Measurements from ENCODE around the gene TMPRSS3. TPM values are rescaled to one million over a fixed set of nuclear protein-coding genes. Genes with fewer than 3 reads are reported as not detected.

The TMPRSS3 gene
- total RNA-seq, 1 experiment from 2014 or later: 2.0 TPM

- intact Hi-C loops (cut with micrococcal nuclease): no loop called here
Observed at GRCh38 chr21:42443876-42444744, 48.3 kb upstream of the TMPRSS3 start.

GRCh38 chr21:42443181-42443785 lies 47.4 kb upstream of the TMPRSS3 start:
- H3K4me3 Mint-ChIP-seq (ENCODE audit: unreplicated experiment): no peak overlapping the region
- intact Hi-C loops (cut with micrococcal nuclease): no loop called here
- H3K4me1 Mint-ChIP-seq (ENCODE audit: insufficient read depth, unreplicated experiment): no peaks in the 10 kb centered on the region
- H3K36me3 Mint-ChIP-seq (ENCODE audit: insufficient read depth, unreplicated experiment): no peaks in the 10 kb centered on the region
- BruUV-seq (replicated peaks): no TSS peak
- ChIA-PET CTCF (no interaction called here), POLR2A (no interaction called here)
- DNase-seq (ENCODE audit: unreplicated experiment): no peak
- H3K9me3 Mint-ChIP-seq (ENCODE audit: unreplicated experiment): peaks cover 4% of the 10 kb centered on the region
- no peak for TF ChIP-seq CTCF (IDR thresholded peaks at IDR 0.05; ENCODE audit: unreplicated experiment)
- peaks cover 53% of the 10 kb centered on the region for H3K27me3 Mint-ChIP-seq (ENCODE audit: insufficient read depth, unreplicated experiment)
- H3K27ac Mint-ChIP-seq (ENCODE audit: low read depth, unreplicated experiment): no peak overlapping the region

More at GRCh38 chr21:42443876-42444744, 48.3 kb upstream of the TMPRSS3 start:
- Mint-ChIP-seq H3K4me3 (ENCODE audit: unreplicated experiment) (no peak overlapping the region), H3K4me1 (ENCODE audit: insufficient read depth, unreplicated experiment) (no peaks in the 10 kb centered on the region), H3K9me3 (ENCODE audit: unreplicated experiment) (no peaks in the 10 kb centered on the region), H3K27me3 (ENCODE audit: insufficient read depth, unreplicated experiment) (peaks cover 53% of the 10 kb centered on the region), H3K36me3 (ENCODE audit: insufficient read depth, unreplicated experiment) (no peaks in the 10 kb centered on the region), H3K27ac (ENCODE audit: low read depth, unreplicated experiment) (no peak overlapping the region)
- CTCF ChIA-PET: interaction anchor here (0.7 to 1.6 kb wide), 2 partner anchors 280 to 298 kb away, joined by 4 to 6 read pairs; no protein-coding TSS in a partner anchor
- DNase-seq (ENCODE audit: unreplicated experiment): no peak
- POLR2A ChIA-PET: no interaction called here
- no peak for TF ChIP-seq CTCF (IDR thresholded peaks at IDR 0.05; ENCODE audit: unreplicated experiment)
- no TSS peak for BruUV-seq (replicated peaks)

- intact Hi-C loops (cut with micrococcal nuclease): no loop called here
- peaks cover 53% of the 10 kb centered on the region for H3K27me3 Mint-ChIP-seq (ENCODE audit: insufficient read depth, unreplicated experiment)
- BruUV-seq (replicated peaks): no TSS peak
Observed at GRCh38 chr21:42441963-42442362, 46.1 kb upstream of the TMPRSS3 start.

More at GRCh38 chr21:42441963-42442362, 46.1 kb upstream of the TMPRSS3 start:
- no peak for TF ChIP-seq CTCF (IDR thresholded peaks at IDR 0.05; ENCODE audit: unreplicated experiment)
- Mint-ChIP-seq H3K4me1 (ENCODE audit: insufficient read depth, unreplicated experiment) (no peaks in the 10 kb centered on the region), H3K9me3 (ENCODE audit: unreplicated experiment) (peaks cover 7% of the 10 kb centered on the region), H3K27ac (ENCODE audit: low read depth, unreplicated experiment) (no peak overlapping the region), H3K4me3 (ENCODE audit: unreplicated experiment) (no peak overlapping the region), H3K36me3 (ENCODE audit: insufficient read depth, unreplicated experiment) (no peaks in the 10 kb centered on the region)
- DNase-seq (ENCODE audit: unreplicated experiment): no peak
- ChIA-PET CTCF (no interaction called here), POLR2A (interaction anchor here (0.7 kb wide), 1 partner anchor 31 kb away, joined by 3 read pairs; no protein-coding TSS in a partner anchor)

Measured in MCF 10A (cell line).